ENCODE results near the gene PHACTR4. TPM values are rescaled to one million over a fixed set of nuclear protein-coding genes. Genes with fewer than 3 reads are reported as not detected.

The PHACTR4 gene
- total RNA-seq, 1 experiment from 2014 or later = 19.7 TPM

- DNase-seq (ENCODE audit: low read depth) = no peak
Observed at GRCh38 chr1:28494737-28495136, 125.2 kb downstream of the PHACTR4 start.

DNA sequence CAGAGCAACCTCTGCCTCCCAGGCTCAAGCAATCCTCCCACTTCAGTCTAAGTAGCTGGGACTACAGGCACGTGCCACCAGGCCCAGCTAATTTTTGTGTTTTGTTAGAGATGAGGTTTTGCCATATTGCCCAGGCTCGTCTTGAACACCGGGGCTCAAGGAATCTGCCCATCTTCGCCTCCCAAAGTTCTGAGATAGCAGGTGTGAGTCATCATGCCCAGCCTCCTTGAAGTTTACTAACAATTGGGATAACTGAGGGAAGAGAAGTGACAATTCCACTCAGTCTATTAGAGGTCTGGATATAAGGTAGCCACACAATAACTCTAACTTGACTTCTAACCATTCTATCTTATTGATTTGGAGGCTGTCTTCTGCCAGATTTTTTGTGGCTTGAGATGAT is 130.0 kb downstream of the PHACTR4 start:
- DNase-seq (ENCODE audit: low read depth) = no peak

DNA sequence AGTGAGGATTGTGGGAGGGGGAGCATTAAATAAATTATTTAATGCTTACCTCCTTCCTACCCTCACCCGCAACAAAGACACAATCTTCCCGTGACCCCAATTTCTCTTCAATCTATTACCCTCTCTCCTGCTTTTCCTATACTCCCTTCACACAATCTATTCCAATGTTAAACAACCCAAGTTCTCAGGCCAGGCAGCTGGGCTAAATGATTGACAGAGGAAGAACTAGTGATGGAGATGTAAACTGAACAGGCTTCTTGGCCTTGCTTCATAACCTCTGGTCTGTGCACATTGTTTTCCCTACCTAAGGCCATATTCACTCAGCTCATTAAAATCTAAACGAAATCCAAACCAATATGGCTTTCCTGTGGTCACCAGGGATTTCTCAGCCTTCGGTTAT is 132.4 kb downstream of the PHACTR4 start:
- no peak for DNase-seq (ENCODE audit: low read depth)

DNA sequence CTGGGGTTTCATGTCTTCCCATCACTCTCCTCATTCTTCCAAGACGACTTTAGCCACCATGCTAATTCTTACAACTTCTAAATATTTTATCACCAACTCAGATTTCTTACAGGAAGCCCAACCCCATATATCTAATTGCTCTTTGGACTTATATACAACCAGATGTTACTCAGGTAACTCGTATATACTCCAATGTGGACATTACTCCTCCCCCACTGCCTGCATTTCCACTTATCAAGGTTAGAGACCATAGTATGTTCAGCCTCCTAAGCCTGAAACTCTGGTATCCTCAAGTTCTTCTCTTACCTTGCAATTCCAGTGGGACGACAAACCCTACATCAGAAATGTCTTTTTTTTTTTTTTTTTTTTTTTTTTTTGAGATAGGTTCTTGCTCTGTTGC is 133.6 kb downstream of the PHACTR4 start:
- no peak for DNase-seq (ENCODE audit: low read depth)

- DNase-seq (ENCODE audit: low read depth) = peak; percentile 99
Observed at GRCh38 chr1:28505406-28506187, 136.1 kb downstream of the PHACTR4 start, which contains the start of gene RCC1. Gene RCC1, plus strand, starts transcription at chr1:28506043. Its CDS starts 23,824 bp downstream, at chr1:28529867.

- DNase-seq (ENCODE audit: low read depth) = no peak
Observed at GRCh38 chr1:28506907-28507246, 137.3 kb downstream of the PHACTR4 start.

GRCh38 chr1:28507247-28507645 is 137.7 kb downstream of the PHACTR4 start:
- DNase-seq (ENCODE audit: low read depth) = peak; percentile 21

DNA sequence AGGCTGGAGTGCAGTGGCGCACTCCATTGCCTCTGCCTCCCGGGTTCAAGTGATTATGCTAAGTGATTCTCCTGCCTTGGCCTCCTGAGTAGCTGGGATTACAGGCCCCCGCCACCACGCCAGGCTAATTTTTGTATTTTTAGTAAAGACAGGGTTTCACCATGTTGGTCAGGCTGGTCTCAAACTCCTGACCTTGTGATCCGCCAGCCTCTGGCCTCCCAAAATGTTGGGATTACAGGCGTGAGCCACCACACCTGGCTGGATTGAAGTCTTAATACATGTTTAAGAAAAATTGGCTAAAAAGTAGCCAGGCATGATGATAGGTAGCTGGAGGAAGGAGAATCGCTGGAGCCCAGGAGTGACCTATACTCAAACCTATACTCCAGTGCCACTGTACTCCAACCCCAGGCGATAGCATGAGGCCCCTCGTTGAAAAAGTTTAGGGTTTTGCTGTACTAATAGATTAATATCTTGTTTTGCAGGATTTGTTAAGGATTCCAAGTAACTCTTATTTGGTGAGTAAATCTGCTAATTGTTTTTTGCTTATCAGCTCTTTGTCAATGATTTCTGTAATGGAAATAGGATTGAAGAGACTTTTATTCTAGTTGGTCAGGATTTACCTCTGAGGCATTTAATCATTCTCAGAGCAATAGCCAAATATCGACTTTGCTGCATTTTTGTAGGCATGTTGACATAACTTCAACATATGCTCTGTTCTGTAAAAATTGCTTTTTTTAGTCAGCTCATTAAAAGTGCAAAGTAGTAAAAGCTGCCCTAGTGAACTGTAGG is 138.3 kb downstream of the PHACTR4 start:
- DNase-seq (ENCODE audit: low read depth) = peak; percentile 4

- peak; percentile 10 for DNase-seq (ENCODE audit: low read depth)
Observed at GRCh38 chr1:28508435-28508754, 138.9 kb downstream of the PHACTR4 start.

DNA sequence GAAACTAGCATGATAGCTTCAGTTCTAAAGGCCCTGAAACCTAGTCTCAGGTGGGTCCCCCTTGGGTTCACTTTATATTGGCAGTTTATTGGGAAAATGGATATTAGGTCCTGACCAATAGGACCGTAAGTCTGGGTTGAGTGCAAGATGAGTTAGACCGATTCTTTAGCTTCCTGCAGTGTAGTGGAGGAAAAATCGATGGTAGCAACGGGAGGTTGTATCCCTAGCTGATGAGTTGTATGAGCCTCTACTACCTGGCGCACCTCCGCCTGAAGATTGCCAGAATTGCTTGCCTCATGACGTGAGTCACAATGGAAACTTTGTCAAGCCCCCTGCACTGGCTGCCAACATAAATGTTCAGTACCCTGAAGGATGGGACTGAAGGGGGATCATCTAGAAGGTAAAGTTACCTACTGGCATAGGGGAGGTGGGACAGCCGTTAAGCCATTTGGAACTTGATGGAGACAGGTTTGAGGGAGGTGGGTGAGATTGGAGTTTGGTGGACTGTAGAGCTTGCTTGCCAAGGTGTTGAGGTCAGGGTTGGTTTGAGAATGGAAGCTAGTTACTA is 140.2 kb downstream of the PHACTR4 start:
- DNase-seq (ENCODE audit: low read depth) = peak; percentile 14

- peak; percentile 55 for DNase-seq (ENCODE audit: low read depth)
Observed at GRCh38 chr1:28510273-28510969, 140.9 kb downstream of the PHACTR4 start.

DNA sequence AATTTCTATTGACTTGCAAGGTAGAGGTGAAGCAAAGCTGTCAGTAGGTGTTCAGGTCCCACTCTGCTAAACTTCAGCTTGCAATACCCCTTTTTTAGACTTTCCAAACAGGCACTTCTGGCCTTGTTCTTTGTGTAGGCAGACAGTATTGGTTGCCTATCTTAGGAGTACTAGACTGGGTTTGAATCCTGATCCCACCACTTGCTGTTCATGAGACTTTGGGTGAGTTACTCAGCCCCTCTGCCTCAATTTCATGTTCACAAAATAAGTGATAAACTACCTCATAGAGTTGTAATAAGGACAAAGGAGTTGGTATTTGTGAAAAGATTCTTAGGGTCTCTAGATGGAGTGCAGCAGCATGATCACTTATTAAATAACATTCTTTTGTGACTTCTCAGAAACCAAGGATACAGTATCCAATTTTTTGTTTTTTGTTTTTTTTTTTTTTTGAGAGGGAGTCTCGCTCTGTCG is 141.5 kb downstream of the PHACTR4 start:
- peak; percentile 49 for DNase-seq (ENCODE audit: low read depth)

DNA sequence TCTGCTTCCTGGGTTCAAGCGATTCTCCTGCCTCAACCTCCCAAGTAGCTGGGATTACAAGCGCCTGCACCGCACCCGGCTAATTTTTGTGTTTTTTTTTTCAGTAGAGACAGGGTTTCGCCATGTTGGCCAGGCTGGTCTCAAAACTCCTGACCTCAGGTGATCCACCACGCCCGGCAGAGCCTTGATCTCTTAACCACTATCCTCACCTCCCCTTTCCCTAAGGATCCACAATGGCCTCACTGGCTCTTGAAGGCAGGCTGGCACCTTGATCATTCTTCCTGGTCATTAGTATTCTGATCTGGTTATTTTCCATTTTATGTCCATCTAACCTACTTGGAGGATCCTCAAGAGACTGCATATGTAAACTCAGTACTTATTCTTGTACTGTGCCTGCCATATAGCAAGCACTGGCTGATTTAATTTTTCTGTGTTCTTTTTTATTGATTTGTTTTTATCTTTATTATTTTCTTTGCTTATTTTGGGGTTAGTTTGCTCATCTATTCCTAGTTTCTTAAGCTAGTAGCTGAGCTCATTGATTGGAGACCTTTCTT is 142.6 kb downstream of the PHACTR4 start:
- peak; percentile 26 for DNase-seq (ENCODE audit: low read depth)

DNA sequence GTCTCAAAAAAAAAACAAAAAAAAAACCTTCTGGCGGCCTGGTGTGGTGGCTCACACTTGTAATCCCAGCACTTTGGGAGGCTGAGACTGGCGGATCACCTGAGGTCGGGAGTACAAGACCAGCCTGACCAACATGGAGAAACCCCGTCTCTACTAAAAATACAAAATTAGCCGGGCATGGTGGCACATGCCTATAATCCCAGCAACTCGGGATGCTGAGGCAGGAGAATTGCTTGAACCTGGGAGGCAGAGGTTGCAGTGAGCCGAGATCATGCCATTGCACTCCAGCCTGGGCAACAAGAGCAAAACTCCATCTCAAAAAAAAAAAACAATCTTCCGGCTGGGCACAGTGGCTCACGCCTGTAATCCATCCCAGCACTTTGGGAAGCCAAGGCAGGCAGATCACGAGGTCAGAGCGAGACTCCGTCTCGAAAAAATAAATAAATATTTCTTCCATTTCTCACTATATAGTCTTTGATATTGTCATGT is 144.9 kb downstream of the PHACTR4 start:
- peak; percentile 6 for DNase-seq (ENCODE audit: low read depth)

DNA sequence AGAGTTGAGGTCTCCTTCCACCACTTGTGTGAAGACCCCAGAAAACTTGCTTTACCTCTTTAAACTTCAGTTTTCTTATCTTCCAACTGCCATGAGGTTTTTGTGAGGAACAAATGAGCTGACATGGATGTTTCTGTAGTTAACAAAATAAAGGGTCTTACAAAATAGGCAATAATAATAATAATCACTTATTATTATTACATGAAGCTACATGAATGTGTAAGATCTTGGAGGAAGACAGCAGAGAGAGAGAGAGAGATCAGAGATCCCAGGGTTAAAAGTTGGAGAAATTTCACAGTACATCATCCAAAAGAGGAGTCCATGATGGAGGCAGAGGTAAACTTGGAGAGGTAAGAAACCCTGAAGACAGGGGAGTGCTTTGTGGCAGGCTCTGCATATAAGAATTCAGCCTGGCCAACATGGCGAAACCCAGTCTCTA is 147.0 kb downstream of the PHACTR4 start:
- peak; percentile 2 for DNase-seq (ENCODE audit: low read depth)

- DNase-seq (ENCODE audit: low read depth) = no peak
Observed at GRCh38 chr1:28517649-28517999, 148.1 kb downstream of the PHACTR4 start.

DNA sequence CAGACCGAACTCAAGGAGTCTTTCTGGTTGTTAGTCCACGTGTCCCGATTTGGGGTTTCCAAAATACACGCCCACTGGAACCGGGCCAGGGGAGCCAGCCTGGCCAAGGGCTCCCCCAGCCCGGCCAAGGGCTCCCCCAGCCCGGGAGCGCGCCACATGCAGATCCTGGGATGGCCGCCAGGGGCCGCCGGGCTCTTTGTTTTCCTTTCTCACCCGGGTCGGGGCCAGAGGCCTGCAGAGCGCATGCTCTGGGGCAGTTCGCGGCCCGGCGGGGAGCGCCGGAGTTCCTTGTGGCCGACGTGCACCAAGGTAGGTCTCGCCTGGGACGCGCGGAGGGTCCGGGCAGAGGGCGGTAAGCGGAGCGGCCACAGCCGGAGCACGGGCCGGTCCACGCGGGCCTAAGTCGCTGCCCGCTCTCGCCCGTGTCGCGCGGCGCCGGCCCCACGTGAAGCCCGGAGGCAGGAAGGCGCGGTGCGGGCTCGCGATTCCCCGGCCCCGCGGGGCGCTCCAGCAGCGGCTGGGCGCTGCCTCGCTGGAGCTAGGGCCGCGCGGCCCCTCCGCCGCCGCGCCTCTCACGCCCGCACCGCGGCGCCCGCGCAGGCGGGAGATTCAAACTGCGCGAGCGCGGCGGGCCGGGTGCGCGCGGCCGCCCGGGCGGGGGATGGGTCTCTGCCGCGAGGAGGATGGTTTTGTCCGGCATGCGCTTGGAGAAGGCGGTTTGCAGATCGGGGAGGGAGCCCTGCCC is 148.6 kb downstream of the PHACTR4 start:
- peak; percentile 86 for DNase-seq (ENCODE audit: low read depth)

DNA sequence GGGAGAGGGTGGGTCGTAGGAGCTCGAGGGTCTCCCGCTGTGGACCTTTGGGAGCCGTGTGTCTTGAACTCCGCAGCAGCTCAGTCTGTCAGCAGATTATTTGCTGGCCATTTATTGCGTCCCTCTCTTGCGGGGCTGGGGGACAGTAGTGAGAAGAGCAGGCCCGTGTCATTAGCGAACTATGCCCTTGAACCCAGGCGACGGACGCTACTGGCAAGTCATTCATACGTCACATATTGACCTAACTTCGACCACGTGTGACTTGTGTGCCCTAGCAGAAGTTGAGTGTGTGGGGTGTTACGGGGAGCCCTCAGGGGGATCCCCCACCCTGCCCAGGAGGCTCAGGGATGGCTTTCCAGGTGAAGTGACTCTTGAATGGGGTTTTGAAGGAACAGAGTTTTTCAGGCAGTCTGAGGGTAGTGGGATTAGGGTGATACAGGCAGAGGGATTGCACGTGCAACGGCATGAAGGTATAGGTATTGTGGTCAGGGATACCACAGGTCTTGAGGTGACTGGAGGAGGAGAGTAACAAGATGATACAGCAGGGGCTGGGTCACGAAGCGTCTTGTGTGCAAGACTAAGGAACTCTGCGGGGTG is 149.3 kb downstream of the PHACTR4 start:
- peak; percentile 53 for DNase-seq (ENCODE audit: low read depth)

DNA sequence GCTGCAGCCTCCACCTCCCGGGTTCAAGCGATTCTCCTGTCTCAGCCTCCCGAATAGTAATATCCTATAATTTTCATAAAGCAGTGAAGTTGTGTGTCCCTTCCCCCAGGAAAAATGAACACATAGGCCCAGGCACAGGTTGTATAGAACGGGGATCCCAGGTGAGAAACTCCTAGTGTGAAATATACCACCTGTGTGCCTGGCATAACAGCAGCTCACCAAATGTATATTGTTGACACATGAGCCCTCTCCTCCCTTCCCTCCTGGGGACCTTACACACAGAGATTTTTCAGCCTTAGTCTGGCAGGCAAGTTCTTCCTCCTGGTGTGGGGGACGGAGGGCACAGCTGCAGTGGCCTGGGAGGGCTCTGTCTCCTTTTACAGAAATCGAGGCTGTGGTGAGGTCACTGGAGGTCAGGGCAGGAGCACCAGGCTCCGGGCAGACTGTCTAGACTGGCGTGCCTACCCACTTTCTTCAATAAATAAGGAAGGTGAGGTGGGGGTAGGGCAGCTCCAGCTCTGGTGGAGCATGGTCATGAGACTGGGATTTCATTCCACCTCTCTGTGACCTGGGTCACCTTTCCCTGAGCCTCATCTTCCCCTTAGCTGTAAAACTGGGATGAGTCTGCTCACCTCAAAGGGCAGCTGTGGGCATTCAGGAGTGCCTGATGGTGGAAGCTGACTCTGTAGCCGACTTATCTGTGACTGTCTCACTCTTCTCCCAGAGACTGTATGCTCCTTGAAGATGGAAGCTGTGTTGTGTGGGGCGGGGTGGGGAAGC is 150.6 kb downstream of the PHACTR4 start:
- no peak for DNase-seq (ENCODE audit: low read depth)

Measured in LHCN-M2 (cell line).